Measurements from ENCODE around the gene GASK1A.

Gene GASK1A

DNA sequence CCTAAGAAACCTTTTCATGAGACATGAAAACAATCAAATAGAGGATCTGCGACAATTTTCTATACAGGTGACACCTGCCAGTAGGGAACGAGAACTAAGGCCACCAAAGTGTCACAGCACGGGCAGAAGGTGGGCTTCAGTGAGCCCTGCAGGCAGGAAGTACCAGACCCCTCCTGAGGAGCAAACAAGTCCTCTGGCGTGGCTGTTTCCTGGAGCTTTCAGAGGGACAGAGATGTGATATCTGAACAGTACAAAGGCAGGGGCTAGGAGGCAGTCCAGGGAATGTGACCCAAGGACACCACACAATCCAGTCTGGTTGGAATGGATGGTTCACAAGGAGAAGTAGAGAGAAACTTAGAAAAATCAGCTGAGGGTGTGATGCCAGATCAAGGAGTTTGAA lies 110.0 kb downstream of the GASK1A start:
- TF ChIP-seq ZNF565 (CRISPR knock-in tag; conservative IDR thresholded peaks at IDR 0.05; ENCODE audit: low read depth) = no peak
- TF ChIP-seq, protein P1, sequence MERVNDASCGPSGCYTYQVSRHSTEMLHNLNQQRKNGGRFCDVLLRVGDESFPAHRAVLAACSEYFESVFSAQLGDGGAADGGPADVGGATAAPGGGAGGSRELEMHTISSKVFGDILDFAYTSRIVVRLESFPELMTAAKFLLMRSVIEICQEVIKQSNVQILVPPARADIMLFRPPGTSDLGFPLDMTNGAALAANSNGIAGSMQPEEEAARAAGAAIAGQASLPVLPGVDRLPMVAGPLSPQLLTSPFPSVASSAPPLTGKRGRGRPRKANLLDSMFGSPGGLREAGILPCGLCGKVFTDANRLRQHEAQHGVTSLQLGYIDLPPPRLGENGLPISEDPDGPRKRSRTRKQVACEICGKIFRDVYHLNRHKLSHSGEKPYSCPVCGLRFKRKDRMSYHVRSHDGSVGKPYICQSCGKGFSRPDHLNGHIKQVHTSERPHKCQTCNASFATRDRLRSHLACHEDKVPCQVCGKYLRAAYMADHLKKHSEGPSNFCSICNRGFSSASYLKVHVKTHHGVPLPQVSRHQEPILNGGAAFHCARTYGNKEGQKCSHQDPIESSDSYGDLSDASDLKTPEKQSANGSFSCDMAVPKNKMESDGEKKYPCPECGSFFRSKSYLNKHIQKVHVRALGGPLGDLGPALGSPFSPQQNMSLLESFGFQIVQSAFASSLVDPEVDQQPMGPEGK (CRISPR knock-in tag; IDR thresholded peaks at IDR 0.05; ENCODE audit: borderline replicate concordance) = no peak
- TF ChIP-seq RARB (CRISPR knock-in tag; IDR thresholded peaks at IDR 0.05) = no peak
- TF ChIP-seq ZNF70 (CRISPR knock-in tag; IDR thresholded peaks at IDR 0.05) = no peak
- TF ChIP-seq SNAI2 (CRISPR knock-in tag; IDR thresholded peaks at IDR 0.05) = no peak
- TF ChIP-seq TCF4 (CRISPR knock-in tag; IDR thresholded peaks at IDR 0.05; ENCODE audit: borderline replicate concordance) = no peak
- no peak for TF ChIP-seq ZC3H10 (CRISPR knock-in tag; IDR thresholded peaks at IDR 0.05)
- TF ChIP-seq ZFP3 (CRISPR knock-in tag; IDR thresholded peaks at IDR 0.05) = no peak
- TF ChIP-seq ISL1 (CRISPR knock-in tag; IDR thresholded peaks at IDR 0.05) = no peak
- no peak for TF ChIP-seq ZFP30 (CRISPR knock-in tag; IDR thresholded peaks at IDR 0.05)
- TF ChIP-seq, protein P2, sequence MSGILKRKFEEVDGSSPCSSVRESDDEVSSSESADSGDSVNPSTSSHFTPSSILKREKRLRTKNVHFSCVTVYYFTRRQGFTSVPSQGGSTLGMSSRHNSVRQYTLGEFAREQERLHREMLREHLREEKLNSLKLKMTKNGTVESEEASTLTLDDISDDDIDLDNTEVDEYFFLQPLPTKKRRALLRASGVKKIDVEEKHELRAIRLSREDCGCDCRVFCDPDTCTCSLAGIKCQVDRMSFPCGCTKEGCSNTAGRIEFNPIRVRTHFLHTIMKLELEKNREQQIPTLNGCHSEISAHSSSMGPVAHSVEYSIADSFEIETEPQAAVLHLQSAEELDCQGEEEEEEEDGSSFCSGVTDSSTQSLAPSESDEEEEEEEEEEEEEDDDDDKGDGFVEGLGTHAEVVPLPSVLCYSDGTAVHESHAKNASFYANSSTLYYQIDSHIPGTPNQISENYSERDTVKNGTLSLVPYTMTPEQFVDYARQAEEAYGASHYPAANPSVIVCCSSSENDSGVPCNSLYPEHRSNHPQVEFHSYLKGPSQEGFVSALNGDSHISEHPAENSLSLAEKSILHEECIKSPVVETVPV (CRISPR knock-in tag; IDR thresholded peaks at IDR 0.05) = no peak
- no peak for TF ChIP-seq ZNF8 (CRISPR knock-in tag; IDR thresholded peaks at IDR 0.05)
- no peak for TF ChIP-seq GLIS3 (CRISPR knock-in tag; IDR thresholded peaks at IDR 0.05)
- TF ChIP-seq, protein P3, sequence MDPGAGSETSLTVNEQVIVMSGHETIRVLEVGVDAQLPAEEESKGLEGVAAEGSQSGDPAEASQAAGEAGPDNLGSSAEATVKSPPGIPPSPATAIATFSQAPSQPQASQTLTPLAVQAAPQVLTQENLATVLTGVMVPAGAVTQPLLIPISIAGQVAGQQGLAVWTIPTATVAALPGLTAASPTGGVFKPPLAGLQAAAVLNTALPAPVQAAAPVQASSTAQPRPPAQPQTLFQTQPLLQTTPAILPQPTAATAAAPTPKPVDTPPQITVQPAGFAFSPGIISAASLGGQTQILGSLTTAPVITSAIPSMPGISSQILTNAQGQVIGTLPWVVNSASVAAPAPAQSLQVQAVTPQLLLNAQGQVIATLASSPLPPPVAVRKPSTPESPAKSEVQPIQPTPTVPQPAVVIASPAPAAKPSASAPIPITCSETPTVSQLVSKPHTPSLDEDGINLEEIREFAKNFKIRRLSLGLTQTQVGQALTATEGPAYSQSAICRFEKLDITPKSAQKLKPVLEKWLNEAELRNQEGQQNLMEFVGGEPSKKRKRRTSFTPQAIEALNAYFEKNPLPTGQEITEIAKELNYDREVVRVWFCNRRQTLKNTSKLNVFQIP (CRISPR knock-in tag; IDR thresholded peaks at IDR 0.05; ENCODE audit: borderline replicate concordance, low read depth) = no peak
- no peak for TF ChIP-seq BACH2 (CRISPR knock-in tag; IDR thresholded peaks at IDR 0.05; ENCODE audit: borderline replicate concordance)
- no peak for TF ChIP-seq CSDC2 (CRISPR knock-in tag; IDR thresholded peaks at IDR 0.05)
- no peak for TF ChIP-seq ARNTL (CRISPR knock-in tag; IDR thresholded peaks at IDR 0.05; ENCODE audit: borderline replicate concordance, low read depth)
- TF ChIP-seq PPARA (CRISPR knock-in tag; IDR thresholded peaks at IDR 0.05; ENCODE audit: borderline replicate concordance) = no peak
- TF ChIP-seq, protein P4, sequence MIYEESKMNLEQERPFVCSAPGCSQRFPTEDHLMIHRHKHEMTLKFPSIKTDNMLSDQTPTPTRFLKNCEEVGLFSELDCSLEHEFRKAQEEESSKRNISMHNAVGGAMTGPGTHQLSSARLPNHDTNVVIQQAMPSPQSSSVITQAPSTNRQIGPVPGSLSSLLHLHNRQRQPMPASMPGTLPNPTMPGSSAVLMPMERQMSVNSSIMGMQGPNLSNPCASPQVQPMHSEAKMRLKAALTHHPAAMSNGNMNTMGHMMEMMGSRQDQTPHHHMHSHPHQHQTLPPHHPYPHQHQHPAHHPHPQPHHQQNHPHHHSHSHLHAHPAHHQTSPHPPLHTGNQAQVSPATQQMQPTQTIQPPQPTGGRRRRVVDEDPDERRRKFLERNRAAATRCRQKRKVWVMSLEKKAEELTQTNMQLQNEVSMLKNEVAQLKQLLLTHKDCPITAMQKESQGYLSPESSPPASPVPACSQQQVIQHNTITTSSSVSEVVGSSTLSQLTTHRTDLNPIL (CRISPR knock-in tag; IDR thresholded peaks at IDR 0.05; ENCODE audit: low read depth) = no peak
- ATAC-seq = no peak

DNA sequence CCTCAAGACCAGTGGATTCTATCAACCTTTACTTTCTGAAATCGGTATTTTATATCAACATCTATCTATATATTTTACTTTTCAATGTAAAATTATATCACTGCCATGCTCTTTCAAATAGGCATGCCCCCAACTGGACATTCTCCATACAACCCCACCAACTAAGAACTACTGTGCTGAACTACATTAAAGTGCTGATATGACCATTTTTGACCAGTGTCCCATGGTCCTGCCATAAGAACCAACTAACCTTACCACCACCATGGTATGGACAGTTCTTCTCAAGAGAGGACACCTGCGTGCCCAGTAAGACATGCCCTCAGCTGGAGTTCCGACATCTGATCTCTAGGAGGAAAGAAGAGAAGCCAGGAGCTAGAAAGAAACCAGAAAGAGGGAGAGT lies 111.1 kb downstream of the GASK1A start:
- TF ChIP-seq SNAI2 (CRISPR knock-in tag; IDR thresholded peaks at IDR 0.05) = no peak
- TF ChIP-seq, protein P5, sequence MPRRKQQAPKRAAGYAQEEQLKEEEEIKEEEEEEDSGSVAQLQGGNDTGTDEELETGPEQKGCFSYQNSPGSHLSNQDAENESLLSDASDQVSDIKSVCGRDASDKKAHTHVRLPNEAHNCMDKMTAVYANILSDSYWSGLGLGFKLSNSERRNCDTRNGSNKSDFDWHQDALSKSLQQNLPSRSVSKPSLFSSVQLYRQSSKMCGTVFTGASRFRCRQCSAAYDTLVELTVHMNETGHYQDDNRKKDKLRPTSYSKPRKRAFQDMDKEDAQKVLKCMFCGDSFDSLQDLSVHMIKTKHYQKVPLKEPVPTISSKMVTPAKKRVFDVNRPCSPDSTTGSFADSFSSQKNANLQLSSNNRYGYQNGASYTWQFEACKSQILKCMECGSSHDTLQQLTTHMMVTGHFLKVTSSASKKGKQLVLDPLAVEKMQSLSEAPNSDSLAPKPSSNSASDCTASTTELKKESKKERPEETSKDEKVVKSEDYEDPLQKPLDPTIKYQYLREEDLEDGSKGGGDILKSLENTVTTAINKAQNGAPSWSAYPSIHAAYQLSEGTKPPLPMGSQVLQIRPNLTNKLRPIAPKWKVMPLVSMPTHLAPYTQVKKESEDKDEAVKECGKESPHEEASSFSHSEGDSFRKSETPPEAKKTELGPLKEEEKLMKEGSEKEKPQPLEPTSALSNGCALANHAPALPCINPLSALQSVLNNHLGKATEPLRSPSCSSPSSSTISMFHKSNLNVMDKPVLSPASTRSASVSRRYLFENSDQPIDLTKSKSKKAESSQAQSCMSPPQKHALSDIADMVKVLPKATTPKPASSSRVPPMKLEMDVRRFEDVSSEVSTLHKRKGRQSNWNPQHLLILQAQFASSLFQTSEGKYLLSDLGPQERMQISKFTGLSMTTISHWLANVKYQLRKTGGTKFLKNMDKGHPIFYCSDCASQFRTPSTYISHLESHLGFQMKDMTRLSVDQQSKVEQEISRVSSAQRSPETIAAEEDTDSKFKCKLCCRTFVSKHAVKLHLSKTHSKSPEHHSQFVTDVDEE (CRISPR knock-in tag; IDR thresholded peaks at IDR 0.05) = no peak
- no peak for TF ChIP-seq GLIS3 (CRISPR knock-in tag; IDR thresholded peaks at IDR 0.05)
- no peak for TF ChIP-seq PPARA (CRISPR knock-in tag; IDR thresholded peaks at IDR 0.05; ENCODE audit: borderline replicate concordance)
- TF ChIP-seq ISL1 (CRISPR knock-in tag; IDR thresholded peaks at IDR 0.05) = no peak
- TF ChIP-seq, protein P2 (CRISPR knock-in tag; IDR thresholded peaks at IDR 0.05) = no peak
- TF ChIP-seq ZC3H10 (CRISPR knock-in tag; IDR thresholded peaks at IDR 0.05) = no peak
- TF ChIP-seq ZFP3 (CRISPR knock-in tag; IDR thresholded peaks at IDR 0.05) = no peak
- TF ChIP-seq OSR1 (CRISPR knock-in tag; IDR thresholded peaks at IDR 0.05) = no peak
- no peak for TF ChIP-seq ESRRG (CRISPR knock-in tag; IDR thresholded peaks at IDR 0.05)
- no peak for TF ChIP-seq BACH2 (CRISPR knock-in tag; IDR thresholded peaks at IDR 0.05; ENCODE audit: borderline replicate concordance)
- no peak for TF ChIP-seq TCF4 (CRISPR knock-in tag; IDR thresholded peaks at IDR 0.05; ENCODE audit: borderline replicate concordance)
- no peak for TF ChIP-seq ZNF70 (CRISPR knock-in tag; IDR thresholded peaks at IDR 0.05)
- TF ChIP-seq, protein P1 (CRISPR knock-in tag; IDR thresholded peaks at IDR 0.05; ENCODE audit: borderline replicate concordance) = no peak
- no peak for TF ChIP-seq ZNF565 (CRISPR knock-in tag; conservative IDR thresholded peaks at IDR 0.05; ENCODE audit: low read depth)
- TF ChIP-seq ARNTL (CRISPR knock-in tag; IDR thresholded peaks at IDR 0.05; ENCODE audit: borderline replicate concordance, low read depth) = no peak
- TF ChIP-seq RARB (CRISPR knock-in tag; IDR thresholded peaks at IDR 0.05) = no peak
- no peak for TF ChIP-seq ZFP30 (CRISPR knock-in tag; IDR thresholded peaks at IDR 0.05)
- TF ChIP-seq, protein P3 (CRISPR knock-in tag; IDR thresholded peaks at IDR 0.05; ENCODE audit: borderline replicate concordance, low read depth) = no peak
- TF ChIP-seq ZNF8 (CRISPR knock-in tag; IDR thresholded peaks at IDR 0.05) = no peak
- no peak for ATAC-seq

Measured in SK-N-SH treated with all-trans-retinoic acid at 6 μM for 48 hours (cell line).